ENCODE measurements around the gene GSTK1. TPM values are rescaled to one million over a fixed set of nuclear protein-coding genes. Genes with fewer than 3 reads are reported as not detected.
"Not testable (repeated sequence)": the region's sequence is repeated elsewhere in the genome, so short reads cannot be mapped to it uniquely, and the experiment has no call there.

Gene GSTK1
- total RNA-seq, 2 experiments from 2014 or later: 335 to 436 TPM

DNA sequence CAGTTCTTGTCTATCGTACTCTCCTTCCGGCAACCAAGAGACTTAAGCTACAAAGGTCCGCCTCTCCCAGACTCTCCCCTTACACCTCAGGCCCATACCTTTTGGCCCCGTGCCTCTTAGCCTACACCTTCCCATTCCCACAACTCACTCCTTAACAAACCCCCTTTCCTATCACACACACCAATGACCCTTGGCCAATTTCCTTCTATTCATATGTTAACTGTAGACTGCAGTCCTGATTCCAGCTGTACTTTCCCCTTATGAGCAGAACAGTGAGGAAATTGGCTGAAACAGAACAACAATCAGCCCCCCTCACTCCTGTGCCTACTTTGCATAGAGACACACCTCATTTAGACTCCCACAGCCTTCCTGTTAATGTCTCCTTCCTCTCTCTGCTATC is 20.1 kb downstream of the GSTK1 start:
- no peak for ATAC-seq
- Mint-ChIP-seq H3K9me3 (ENCODE audit: low read depth) (no peaks in the 10 kb centered on the region), H3K36me3 (peaks cover 9% of the 10 kb centered on the region), H3K4me1 (peaks cover 49% of the 10 kb centered on the region), H3K27me3 (no peaks in the 10 kb centered on the region), H3K4me3 (no peak overlapping the region), H3K27ac (no peak overlapping the region)
- CTCF ChIA-PET: interaction anchor here (0.7 to 2.0 kb wide), 4 partner anchors 9 to 62 kb away, joined by 3 to 8 read pairs (median 4); no protein-coding TSS in a partner anchor
- no peak for DNase-seq

DNA sequence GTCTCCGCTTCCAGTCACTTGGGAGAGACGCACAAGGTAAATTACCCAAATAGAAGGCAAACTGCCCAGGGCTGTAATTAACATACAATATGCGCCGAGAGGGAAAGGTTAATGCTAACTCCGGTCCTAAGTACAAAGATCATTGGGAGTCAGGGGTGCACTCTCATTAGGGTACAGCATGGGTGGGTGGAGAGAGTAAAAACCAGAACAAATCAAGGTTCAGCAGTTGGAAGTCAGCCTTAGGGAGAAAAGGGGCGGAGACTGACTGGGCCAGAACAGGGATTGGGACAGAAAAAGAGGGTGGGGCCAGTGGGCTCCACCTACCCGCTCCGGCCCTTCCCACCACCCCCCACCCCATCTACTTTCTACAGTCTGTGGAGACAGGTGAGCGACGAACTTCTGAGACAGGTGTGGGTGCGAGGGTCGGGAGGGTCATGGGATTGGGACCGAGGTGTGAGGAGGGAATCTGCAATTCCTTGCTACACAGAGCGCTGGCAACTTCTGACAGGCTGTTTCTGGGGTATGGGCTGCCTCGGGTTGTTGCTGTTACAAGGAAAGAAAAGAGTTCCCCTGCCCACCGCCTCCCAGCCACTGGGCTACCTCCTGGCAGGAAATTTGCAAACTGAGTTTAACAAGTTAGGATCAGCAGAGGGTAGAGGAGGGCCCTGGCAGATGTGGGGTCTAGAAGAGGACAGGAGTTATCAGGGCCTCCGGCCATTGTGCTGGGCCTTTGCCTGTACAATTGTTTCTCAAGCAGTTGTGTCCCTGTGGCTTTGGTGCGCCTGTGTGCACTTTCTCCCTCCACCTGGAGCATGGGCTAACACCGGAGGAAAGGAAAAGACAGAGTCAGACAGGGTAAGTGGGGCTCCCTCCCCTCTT is 21.6 kb downstream of the GSTK1 start, which contains the start of gene TMEM139:
TSS of gene TMEM139 (plus strand) at position 368 of the 879 bp plus-strand sequence. CDS start 1,000 bp downstream, outside the sequence.
- DNase-seq (no peak), ATAC-seq (no peak)
- H3K27ac Mint-ChIP-seq: no peak within 1 kb of the TSS
- H3K27me3 Mint-ChIP-seq: no peaks in the 10 kb centered on the region
- peaks cover 47% of the 10 kb centered on the region for H3K4me1 Mint-ChIP-seq
- H3K9me3 Mint-ChIP-seq (ENCODE audit: low read depth): no peaks in the 10 kb centered on the region
- H3K4me3 Mint-ChIP-seq: no peak within 1 kb of the TSS
- peaks cover 19% of the 10 kb centered on the region for H3K36me3 Mint-ChIP-seq
- CTCF ChIA-PET: no interaction called here

DNA sequence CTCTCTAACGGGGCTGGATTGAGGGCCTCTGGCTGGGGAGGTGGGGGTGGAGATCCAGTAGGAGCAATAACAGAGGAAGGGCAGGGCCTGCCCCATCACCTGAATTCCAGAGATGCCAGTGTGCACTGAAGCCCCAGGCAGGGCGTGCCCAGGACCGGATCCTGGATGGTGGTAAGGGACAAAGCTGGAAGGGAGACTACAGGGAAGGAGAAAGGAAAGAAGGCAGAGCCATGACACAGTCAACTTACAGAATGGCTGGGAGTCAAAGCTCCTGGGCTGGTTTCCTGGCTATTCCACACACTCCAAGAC is 22.2 kb downstream of the GSTK1 start:
- Mint-ChIP-seq H3K9me3 (ENCODE audit: low read depth) (no peaks in the 10 kb centered on the region), H3K36me3 (peaks cover 23% of the 10 kb centered on the region), H3K27ac (no peak overlapping the region), H3K4me1 (peaks cover 45% of the 10 kb centered on the region), H3K27me3 (no peaks in the 10 kb centered on the region), H3K4me3 (no peak overlapping the region)
- CTCF ChIA-PET: no interaction called here
- ATAC-seq (no peak), DNase-seq (no peak)

DNA sequence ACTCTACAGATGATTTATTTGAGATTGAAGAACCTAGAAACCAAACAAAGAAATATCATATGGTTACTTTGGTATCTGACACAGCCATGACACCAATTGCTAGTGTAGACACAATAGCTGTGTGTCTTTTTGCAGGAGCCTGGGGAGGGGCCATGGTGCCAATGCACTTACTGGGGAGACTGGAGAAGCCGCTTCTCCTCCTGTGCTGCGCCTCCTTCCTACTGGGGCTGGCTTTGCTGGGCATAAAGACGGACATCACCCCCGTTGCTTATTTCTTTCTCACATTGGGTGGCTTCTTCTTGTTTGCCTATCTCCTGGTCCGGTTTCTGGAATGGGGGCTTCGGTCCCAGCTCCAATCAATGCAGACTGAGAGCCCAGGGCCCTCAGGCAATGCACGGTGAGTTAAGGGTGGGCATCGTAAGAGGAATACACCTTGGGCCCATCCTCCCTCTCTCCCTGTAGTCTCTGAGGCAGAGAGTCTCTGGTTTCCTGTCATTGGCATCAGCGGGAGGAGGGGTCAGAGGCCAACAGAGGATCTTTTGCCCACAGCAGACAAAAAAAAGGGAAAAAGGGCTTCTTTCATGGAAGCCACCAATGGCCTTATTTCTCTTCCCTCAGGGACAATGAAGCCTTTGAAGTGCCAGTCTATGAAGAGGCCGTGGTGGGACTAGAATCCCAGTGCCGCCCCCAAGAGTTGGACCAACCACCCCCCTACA is 22.7 kb downstream of the GSTK1 start:
- ATAC-seq (no peak), DNase-seq (no peak)
- no peaks in the 10 kb centered on the region for H3K9me3 Mint-ChIP-seq (ENCODE audit: low read depth)
- peaks cover 27% of the 10 kb centered on the region for H3K36me3 Mint-ChIP-seq
- H3K4me3 Mint-ChIP-seq: no peak overlapping the region
- CTCF ChIA-PET: interaction anchor here (2.5 to 2.7 kb wide), 2 partner anchors 22 to 41 kb away, joined by 11 to 18 read pairs; partner anchors contain the start of gene GSTK1
- no peaks in the 10 kb centered on the region for H3K27me3 Mint-ChIP-seq
- peaks cover 45% of the 10 kb centered on the region for H3K4me1 Mint-ChIP-seq
- H3K27ac Mint-ChIP-seq: no peak overlapping the region

DNA sequence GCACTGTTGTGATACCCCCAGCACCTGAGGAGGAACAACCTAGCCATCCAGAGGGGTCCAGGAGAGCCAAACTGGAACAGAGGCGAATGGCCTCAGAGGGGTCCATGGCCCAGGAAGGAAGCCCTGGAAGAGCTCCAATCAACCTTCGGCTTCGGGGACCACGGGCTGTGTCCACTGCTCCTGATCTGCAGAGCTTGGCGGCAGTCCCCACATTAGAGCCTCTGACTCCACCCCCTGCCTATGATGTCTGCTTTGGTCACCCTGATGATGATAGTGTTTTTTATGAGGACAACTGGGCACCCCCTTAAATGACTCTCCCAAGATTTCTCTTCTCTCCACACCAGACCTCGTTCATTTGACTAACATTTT is 23.3 kb downstream of the GSTK1 start:
- DNase-seq: no peak
- H3K4me3 Mint-ChIP-seq: no peak overlapping the region
- ATAC-seq: no peak
- no peaks in the 10 kb centered on the region for H3K9me3 Mint-ChIP-seq (ENCODE audit: low read depth)
- H3K36me3 Mint-ChIP-seq: peaks cover 32% of the 10 kb centered on the region
- peak overlapping the region; percentile 87 for H3K27ac Mint-ChIP-seq
- H3K4me1 Mint-ChIP-seq: peaks cover 50% of the 10 kb centered on the region
- CTCF ChIA-PET: interaction anchor here (2.5 to 2.7 kb wide), 2 partner anchors 23 to 41 kb away, joined by 11 to 18 read pairs; partner anchors contain the start of gene GSTK1
- H3K27me3 Mint-ChIP-seq: no peaks in the 10 kb centered on the region

DNA sequence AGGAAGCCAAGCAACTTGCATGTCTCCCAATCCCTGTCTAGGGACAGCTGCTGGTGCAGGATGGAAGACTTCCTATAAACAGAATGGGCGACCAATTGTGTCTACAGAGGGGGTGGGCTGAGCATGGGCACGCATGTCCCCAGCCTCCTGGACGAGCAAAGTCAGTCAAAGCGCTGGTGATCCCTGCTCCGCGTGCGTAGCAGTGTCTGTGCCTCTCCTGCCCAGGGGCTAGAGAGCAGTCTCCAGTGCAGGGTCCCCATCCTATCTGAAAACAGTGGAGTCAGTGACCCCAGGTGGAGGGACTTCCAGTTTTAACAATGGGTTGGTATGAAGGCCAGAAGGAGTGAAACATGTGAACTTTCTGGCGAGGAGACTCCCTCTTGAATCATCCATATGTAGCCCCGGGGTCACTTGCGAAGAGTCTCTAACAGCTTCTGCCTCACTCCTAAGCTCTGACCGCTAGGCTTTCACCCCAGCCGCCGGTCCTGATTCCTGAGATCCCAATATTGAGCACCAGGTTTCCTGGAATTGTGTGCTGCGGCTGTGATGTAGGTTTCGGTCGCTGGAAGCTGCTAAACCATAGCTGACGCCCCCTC is 24.2 kb downstream of the GSTK1 start:
- Mint-ChIP-seq H3K9me3 (ENCODE audit: low read depth) (no peaks in the 10 kb centered on the region), H3K36me3 (peaks cover 39% of the 10 kb centered on the region), H3K4me1 (peaks cover 52% of the 10 kb centered on the region), H3K4me3 (peak overlapping the region; percentile 96), H3K27me3 (no peaks in the 10 kb centered on the region), H3K27ac (peak overlapping the region; percentile 87)
- CTCF ChIA-PET: interaction anchor here (0.9 to 2.7 kb wide), 16 partner anchors 9 to 93 kb away, joined by 3 to 18 read pairs (median 5); partner anchors contain the start of gene GSTK1
- DNase-seq: no peak
- ATAC-seq: no peak

DNA sequence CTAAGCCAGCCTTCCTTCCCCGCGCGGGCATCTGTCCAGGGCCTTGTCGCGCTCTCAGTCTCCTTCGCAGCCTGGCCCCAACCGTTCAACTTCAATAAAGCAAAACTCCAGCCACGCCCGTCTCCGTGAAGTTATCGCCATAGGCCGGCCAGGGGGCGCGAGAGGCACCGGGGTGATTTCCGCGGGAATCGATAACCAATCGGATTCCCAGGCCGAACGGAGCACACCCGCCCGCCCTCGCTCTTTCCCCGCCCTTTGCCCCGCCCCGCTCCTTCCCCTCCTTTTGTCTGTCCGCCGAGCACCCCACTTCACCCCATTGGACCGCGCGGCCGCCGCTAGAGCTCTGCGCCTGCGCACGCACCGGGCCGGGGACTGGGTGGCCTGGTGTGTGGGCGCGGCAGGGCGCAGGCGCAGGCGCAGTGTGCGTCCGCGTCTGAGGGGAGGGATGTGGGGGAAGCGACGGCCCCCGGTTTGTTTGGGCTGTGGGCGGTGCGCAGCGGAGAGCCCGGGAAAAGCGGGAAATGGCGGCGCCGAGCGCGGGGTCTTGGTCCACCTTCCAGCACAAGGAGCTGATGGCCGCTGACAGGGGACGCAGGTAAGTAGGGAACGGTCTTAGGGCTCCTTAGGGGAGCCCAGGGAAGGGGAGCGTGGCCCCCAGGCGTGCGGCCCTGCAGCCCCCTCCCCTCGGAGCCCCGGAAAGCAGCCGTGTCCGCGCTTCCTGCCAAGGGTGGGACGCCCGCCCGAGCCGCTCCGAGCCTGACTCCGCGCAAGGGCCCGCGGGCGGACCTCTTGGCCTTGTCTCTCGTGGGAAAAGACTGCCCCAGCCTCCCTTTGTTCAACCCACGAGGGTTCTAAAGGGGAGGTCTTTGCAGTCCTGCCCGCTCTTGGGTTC is 24.9 kb downstream of the GSTK1 start, which contains the start of gene CASP2:
TSS of gene CASP2 (plus strand) at position 417 of the 892 bp plus-strand sequence. CDS start at position 522, 105 bp downstream.
- H3K9me3 Mint-ChIP-seq (ENCODE audit: low read depth): no peaks in the 10 kb centered on the region
- peaks cover 54% of the 10 kb centered on the region for H3K4me1 Mint-ChIP-seq
- peak; percentile 99 for DNase-seq
- H3K27ac Mint-ChIP-seq: peak within 1 kb of the TSS; percentile 93
- CTCF ChIA-PET: interaction anchor here (0.9 to 2.7 kb wide), 17 partner anchors 8 to 92 kb away, joined by 3 to 18 read pairs (median 5); partner anchors contain the start of gene GSTK1
- peak; percentile 95 for ATAC-seq
- peak within 1 kb of the TSS; percentile 96 for H3K4me3 Mint-ChIP-seq
- peaks cover 44% of the 10 kb centered on the region for H3K36me3 Mint-ChIP-seq
- no peaks in the 10 kb centered on the region for H3K27me3 Mint-ChIP-seq

DNA sequence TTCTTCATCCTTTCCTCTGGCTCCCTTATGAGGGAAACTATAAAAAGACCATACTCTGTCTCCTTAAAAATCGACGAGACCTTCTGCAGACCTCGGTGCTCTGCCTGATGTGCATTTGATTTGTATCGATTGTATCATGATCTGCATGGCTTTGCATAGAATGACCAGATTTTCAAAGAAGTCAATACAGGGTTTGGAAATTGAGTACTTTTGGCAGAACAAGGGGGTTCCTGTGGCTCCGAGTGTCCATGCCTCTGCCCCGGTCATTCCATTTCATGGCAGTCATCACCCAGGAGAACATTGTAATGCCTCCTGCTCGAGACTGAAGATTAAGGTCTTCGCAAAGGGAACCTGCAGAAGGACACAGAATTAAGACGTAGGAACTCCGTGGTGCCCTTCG is 25.6 kb downstream of the GSTK1 start:
- ATAC-seq (no peak), DNase-seq (no peak)
- peaks cover 55% of the 10 kb centered on the region for H3K4me1 Mint-ChIP-seq
- H3K27ac Mint-ChIP-seq: peak overlapping the region; percentile 93
- no peaks in the 10 kb centered on the region for H3K9me3 Mint-ChIP-seq (ENCODE audit: low read depth)
- no peaks in the 10 kb centered on the region for H3K27me3 Mint-ChIP-seq
- H3K36me3 Mint-ChIP-seq: peaks cover 51% of the 10 kb centered on the region
- CTCF ChIA-PET: interaction anchor here (0.9 to 2.5 kb wide), 10 partner anchors 10 to 91 kb away, joined by 4 to 11 read pairs (median 6); no protein-coding TSS in a partner anchor
- H3K4me3 Mint-ChIP-seq: peak overlapping the region; percentile 96

DNA sequence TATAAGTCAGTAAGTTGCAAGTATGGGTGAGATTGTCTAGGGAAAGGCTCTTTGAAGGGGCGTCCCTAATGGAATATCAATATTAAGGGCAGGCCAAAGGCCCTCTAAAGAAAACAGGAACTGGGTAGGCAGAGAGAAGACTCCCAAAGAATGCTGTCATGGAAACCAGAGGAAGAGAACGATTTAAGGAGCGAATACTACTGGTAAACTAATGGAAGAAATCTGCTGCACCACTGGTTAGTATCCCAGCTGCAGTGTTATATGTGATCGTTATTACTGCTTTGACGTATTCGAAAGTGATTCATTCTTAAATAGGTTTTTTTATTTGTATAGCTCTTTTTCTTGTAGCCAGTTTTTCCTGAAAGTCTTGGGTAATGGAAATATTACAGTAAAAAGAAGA is 26.2 kb downstream of the GSTK1 start:
- peak overlapping the region; percentile 93 for H3K27ac Mint-ChIP-seq
- CTCF ChIA-PET: interaction anchor here (0.7 to 9.3 kb wide), 5 partner anchors 11 to 91 kb away, joined by 4 to 93 read pairs (median 21); partner anchors contain the start of gene GSTK1
- no peaks in the 10 kb centered on the region for H3K27me3 Mint-ChIP-seq
- H3K36me3 Mint-ChIP-seq: peaks cover 57% of the 10 kb centered on the region
- no peak for ATAC-seq
- peak overlapping the region; percentile 96 for H3K4me3 Mint-ChIP-seq
- H3K4me1 Mint-ChIP-seq: peaks cover 57% of the 10 kb centered on the region
- H3K9me3 Mint-ChIP-seq (ENCODE audit: low read depth): no peaks in the 10 kb centered on the region
- DNase-seq: no peak

DNA sequence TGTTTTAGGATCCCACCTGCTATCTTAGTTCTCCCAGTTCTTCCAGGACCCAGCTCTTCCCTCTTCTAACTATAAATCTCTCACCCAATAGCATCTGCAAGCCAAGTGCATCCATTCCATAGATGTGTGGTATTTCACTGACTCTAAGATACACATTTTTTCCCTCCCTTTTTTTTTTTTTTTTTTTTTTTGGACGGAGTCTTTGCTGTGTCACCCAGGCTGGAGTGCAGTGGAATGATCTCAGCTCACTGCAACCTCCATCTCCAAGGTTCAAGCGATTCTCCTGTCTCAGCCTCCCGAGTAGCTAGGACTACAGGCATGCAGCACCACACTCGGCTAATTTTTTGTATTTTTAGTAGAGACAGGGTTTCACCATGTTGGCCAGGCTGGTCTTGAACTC is 26.6 kb downstream of the GSTK1 start:
- H3K27me3 Mint-ChIP-seq; H3K9me3 Mint-ChIP-seq (ENCODE audit: low read depth); DNase-seq; ATAC-seq: not testable (repeated sequence)
- CTCF ChIA-PET: interaction anchor here (0.7 to 9.3 kb wide), 6 partner anchors 10 to 91 kb away, joined by 4 to 93 read pairs (median 15); partner anchors contain the start of gene GSTK1
- Mint-ChIP-seq H3K4me3 (peak overlapping the region; percentile 96), H3K4me1 (peaks cover 60% of the 10 kb centered on the region), H3K36me3 (peaks cover 60% of the 10 kb centered on the region), H3K27ac (peak overlapping the region; percentile 93)

DNA sequence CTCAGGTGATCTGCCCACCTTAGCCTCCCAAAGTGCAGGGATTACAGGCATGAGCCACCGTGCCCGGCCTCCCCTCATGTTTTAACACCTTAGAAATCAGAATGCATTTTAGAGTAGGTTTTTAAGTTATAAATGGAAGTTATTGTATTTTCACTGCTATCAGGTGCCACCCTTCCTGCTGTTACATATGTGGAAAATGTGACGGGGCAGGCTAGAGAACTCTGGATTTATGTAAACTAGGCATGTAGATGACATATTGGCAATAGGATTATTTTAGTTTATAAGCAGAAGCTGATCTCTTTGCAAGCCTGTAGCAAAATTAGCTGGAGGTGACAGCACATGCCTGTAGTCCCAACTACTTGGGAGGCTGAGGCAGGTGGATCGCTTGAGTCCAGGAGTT is 27.1 kb downstream of the GSTK1 start:
- Mint-ChIP-seq H3K9me3 (ENCODE audit: low read depth) (no peaks in the 10 kb centered on the region), H3K36me3 (peaks cover 62% of the 10 kb centered on the region), H3K27me3 (no peaks in the 10 kb centered on the region), H3K4me3 (peak overlapping the region; percentile 96), H3K27ac (peak overlapping the region; percentile 93), H3K4me1 (peaks cover 64% of the 10 kb centered on the region)
- DNase-seq: no peak
- CTCF ChIA-PET: interaction anchor here (0.7 to 9.3 kb wide), 7 partner anchors 10 to 90 kb away, joined by 3 to 93 read pairs (median 9); partner anchors contain the start of gene GSTK1
- ATAC-seq: no peak

DNA sequence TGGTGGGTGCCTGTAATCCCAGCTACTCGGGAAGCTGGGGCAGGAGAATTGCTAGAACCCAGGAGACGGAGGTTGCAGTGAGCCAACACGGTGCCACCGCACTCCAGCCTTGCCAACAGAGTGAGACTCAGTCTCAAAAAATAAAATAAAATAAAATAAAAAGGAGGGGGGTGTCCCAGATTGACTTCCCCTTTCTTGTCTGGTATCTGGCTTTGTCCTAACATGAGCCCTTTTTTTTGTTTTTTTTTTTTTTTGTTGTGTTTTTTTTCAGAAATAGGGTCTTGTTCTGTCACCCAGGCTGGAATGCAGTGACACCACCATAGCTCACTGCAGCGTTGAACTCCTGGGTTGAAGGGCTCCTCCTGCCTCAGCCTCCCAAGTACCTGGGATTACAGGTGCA is 29.6 kb downstream of the GSTK1 start:
- CTCF ChIA-PET: interaction anchor here (1.2 to 9.3 kb wide), 4 partner anchors 15 to 86 kb away, joined by 3 to 93 read pairs (median 8); no protein-coding TSS in a partner anchor
- no peak overlapping the region for H3K27ac Mint-ChIP-seq
- H3K36me3 Mint-ChIP-seq: peaks cover 75% of the 10 kb centered on the region
- H3K4me3 Mint-ChIP-seq: no peak overlapping the region
- no peaks in the 10 kb centered on the region for H3K27me3 Mint-ChIP-seq
- ATAC-seq (no peak), DNase-seq (no peak)
- no peaks in the 10 kb centered on the region for H3K9me3 Mint-ChIP-seq (ENCODE audit: low read depth)
- H3K4me1 Mint-ChIP-seq: peaks cover 69% of the 10 kb centered on the region

Measured in activated CD8-positive, alpha-beta memory T cell treated with anti-CD3 and anti-CD28 coated beads, Interleukin-2, amount 10 ng/mL, durations not matched to agents 7 days and 5 days (primary cell).